ENCODE results near the gene CYTH4.

GRCh38 chr22:37242395-37242918 lies 39.9 kb upstream of the CYTH4 start:
- TF ChIP-seq CTCF (IDR thresholded peaks at IDR 0.05), result no peak
- TF ChIP-seq POLR2A (IDR thresholded peaks at IDR 0.05), result no peak
